OCI-LY7 (cell line): ENCODE measurements around the gene RBCK1.

Experiments used
- EZH2phosphoT487 ChIP-seq: fragments of 200-600 bp; sonication (generic); IDR thresholded peaks from 2 replicates; pipeline ENCODE4 v1.6.1; 2018; ENCODE audit warnings: low read depth, borderline replicate concordance, mild to moderate bottlenecking, mixed run types, antibody characterized with exemption, low read length, moderate library complexity, mixed read lengths
- TF ChIP-seq, protein P1 (sequence below): fragments of 200-600 bp; sonication (generic); conservative IDR thresholded peaks from 2 replicates; pipeline ENCODE4 v1.5.1; 2014; ENCODE audit warnings: mild to moderate bottlenecking, antibody characterized with exemption, low read length, moderate library complexity, mixed read lengths

DNA sequence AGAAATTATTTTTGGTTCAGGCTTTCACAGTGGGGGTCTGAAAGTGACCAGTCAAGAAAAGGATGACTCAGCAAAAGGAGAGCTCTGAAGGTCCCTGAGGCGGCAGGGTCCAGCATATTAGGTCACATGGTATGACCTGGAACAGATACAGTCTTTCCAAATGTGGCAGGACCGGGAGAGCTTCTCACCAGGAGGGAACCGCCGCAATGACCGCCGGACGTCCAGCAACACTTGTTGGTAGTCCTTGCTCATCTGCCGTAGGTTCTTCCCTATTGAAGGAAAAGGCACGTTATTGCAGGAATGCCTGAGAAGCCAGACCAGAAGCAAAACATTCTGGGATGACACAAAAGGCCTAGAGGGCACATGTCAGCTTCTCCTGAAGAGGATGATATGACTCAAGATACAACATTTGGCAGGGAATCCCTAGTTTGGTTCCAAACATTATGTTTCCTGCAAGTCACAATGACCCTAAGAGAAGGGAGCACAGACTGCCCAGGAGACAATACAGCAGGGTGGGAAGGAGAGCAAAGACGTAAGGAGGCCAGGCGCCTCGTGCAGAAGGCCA is 36.8 kb downstream of the RBCK1 start:
- TF ChIP-seq, protein P1, sequence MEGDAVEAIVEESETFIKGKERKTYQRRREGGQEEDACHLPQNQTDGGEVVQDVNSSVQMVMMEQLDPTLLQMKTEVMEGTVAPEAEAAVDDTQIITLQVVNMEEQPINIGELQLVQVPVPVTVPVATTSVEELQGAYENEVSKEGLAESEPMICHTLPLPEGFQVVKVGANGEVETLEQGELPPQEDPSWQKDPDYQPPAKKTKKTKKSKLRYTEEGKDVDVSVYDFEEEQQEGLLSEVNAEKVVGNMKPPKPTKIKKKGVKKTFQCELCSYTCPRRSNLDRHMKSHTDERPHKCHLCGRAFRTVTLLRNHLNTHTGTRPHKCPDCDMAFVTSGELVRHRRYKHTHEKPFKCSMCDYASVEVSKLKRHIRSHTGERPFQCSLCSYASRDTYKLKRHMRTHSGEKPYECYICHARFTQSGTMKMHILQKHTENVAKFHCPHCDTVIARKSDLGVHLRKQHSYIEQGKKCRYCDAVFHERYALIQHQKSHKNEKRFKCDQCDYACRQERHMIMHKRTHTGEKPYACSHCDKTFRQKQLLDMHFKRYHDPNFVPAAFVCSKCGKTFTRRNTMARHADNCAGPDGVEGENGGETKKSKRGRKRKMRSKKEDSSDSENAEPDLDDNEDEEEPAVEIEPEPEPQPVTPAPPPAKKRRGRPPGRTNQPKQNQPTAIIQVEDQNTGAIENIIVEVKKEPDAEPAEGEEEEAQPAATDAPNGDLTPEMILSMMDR = no peak
- no peak for TF ChIP-seq EZH2phosphoT487
